SK-N-SH (cell line): ENCODE results near the gene C16orf78. TPM values are rescaled to one million over a fixed set of nuclear protein-coding genes. Genes with fewer than 3 reads are reported as not detected.

Experiments used
- CTCF ChIA-PET: fragments of 300-600, 350-600 bp; formaldehyde crosslinking; extraction: SDS; loops from one replicate; lab custom pipeline; 2021; lab: Yijun Ruan, JAX
- POLR2A ChIA-PET: fragments of 350-600 bp; sonication (Branson Sonifier 250); formaldehyde crosslinking; extraction: SDS; loops from one replicate; lab custom pipeline; 2020; ENCODE audit warnings: antibody characterized with exemption, inconsistent platforms; lab: Yijun Ruan, JAX
- DNase-seq: peaks from one replicate; pipeline ENCODE4 v3.0.0; 2012
- H2AFZ ChIP-seq: fragments of 200-600 bp; sonication (generic); 2 replicates; pipeline ENCODE4 v1.8.1; 2016; ENCODE audit warnings: antibody characterized with exemption, mild to moderate bottlenecking, low read depth
- H3F3A ChIP-seq: fragments of 200-600 bp; sonication (generic); replicated peaks from 2 replicates; pipeline ENCODE3; 2016; ENCODE audit warnings: antibody characterized with exemption, mild to moderate bottlenecking; ENCODE audit not compliant: insufficient read depth
- H3K27ac ChIP-seq, 2 experiments: fragments of 200-500 bp in 1 of 2; fragments of 200-600 bp in 1 of 2; sonication (Bioruptor generic) in 1 of 2; sonication (generic), shearing (Covaris generic) in 1 of 2; 2 replicates each; pipeline versions ENCODE4 v1.5.1 to v1.6.1; 2014 to 2016; ENCODE audit warnings: low read depth in 2 of 2, inconsistent platforms in 1 of 2, low read length in 1 of 2, mild to moderate bottlenecking in 1 of 2, mixed read lengths in 1 of 2
- H3K27me3 ChIP-seq: fragments of 200-600 bp; sonication (generic), shearing (Covaris generic); 2 replicates; pipeline ENCODE4 v1.6.1; 2016; ENCODE audit warnings: mixed run types; ENCODE audit not compliant: insufficient read depth
- H3K36me3 ChIP-seq, 2 experiments: fragments of 200-500 bp in 1 of 2; fragments of 200-600 bp in 1 of 2; sonication (Bioruptor generic) in 1 of 2; sonication (generic) in 1 of 2; replicated peaks in 1 of 2; 2 replicates each; pipeline versions ENCODE3 to v1.5.1; 2014 to 2016; ENCODE audit warnings: low read length in 1 of 2, mild to moderate bottlenecking in 1 of 2; ENCODE audit not compliant: insufficient read depth in 2 of 2, control insufficient read depth in 1 of 2
- H3K4me1 ChIP-seq, 2 experiments: fragments of 200-500 bp in 1 of 2; fragments of 200-600 bp in 1 of 2; sonication (Bioruptor generic) in 1 of 2; sonication (generic), shearing (Covaris generic) in 1 of 2; 2 replicates each; pipeline versions ENCODE4 v1.5.1 to v1.6.1; 2014 to 2016; ENCODE audit warnings: low read depth in 1 of 2, low read length in 1 of 2, mixed run types in 1 of 2; ENCODE audit not compliant: insufficient read depth in 2 of 2, control insufficient read depth in 1 of 2
- H3K4me2 ChIP-seq: fragments of 200-600 bp; sonication (generic), shearing (Covaris generic); 2 replicates; pipeline ENCODE4 v1.6.1; 2017; ENCODE audit warnings: mixed run types
- H3K4me3 ChIP-seq, 2 experiments: fragments of 200-500 bp in 1 of 2; fragments of 200-600 bp in 1 of 2; sonication (Bioruptor generic) in 1 of 2; sonication (generic), shearing (Covaris generic) in 1 of 2; 2 replicates each; pipeline versions ENCODE4 v1.5.1 to v1.8.1; 2014 to 2016; ENCODE audit warnings: low read depth in 2 of 2, inconsistent platforms in 1 of 2, low read length in 1 of 2, mild to moderate bottlenecking in 1 of 2, mixed read lengths in 1 of 2, moderate library complexity in 1 of 2
- H3K79me2 ChIP-seq: fragments of 200-600 bp; sonication (generic); 2 replicates; pipeline ENCODE4 v1.8.1; 2017; ENCODE audit warnings: mild to moderate bottlenecking; ENCODE audit not compliant: insufficient read depth
- H3K9ac ChIP-seq: fragments of 200-600 bp; sonication (generic); 2 replicates; pipeline ENCODE4 v1.6.1; 2017; ENCODE audit warnings: mixed run types
- H3K9me2 ChIP-seq: fragments of 200-600 bp; sonication (generic); 2 replicates; pipeline ENCODE4 v1.6.1; 2017; ENCODE audit warnings: mixed run types
- H3K9me3 ChIP-seq: fragments of 200-600 bp; sonication (generic); 2 replicates; pipeline ENCODE4 v1.6.1; 2017; ENCODE audit warnings: mixed run types, mild to moderate bottlenecking, moderate library complexity
- H4K20me1 ChIP-seq: fragments of 200-600 bp; sonication (generic); 2 replicates; pipeline ENCODE4 v1.6.1; 2017; ENCODE audit warnings: mild to moderate bottlenecking, mixed run types; ENCODE audit not compliant: insufficient read depth
- CTCF ChIP-seq: fragments of 200-600 bp; sonication (generic); IDR thresholded peaks from 2 replicates; pipeline ENCODE4 v1.6.1; 2017; ENCODE audit warnings: antibody characterized with exemption, mild to moderate bottlenecking, moderate library complexity
- FOSL2 ChIP-seq: IDR thresholded peaks from 2 replicates; pipeline ENCODE4 v1.4.0; 2012; ENCODE audit warnings: low read depth, mild to moderate bottlenecking, moderate library complexity, borderline replicate concordance
- JUND ChIP-seq: IDR thresholded peaks from 2 replicates; pipeline ENCODE4 v1.4.0; 2012
- MEF2A ChIP-seq: IDR thresholded peaks from 2 replicates; pipeline ENCODE4 v1.4.0; 2012; ENCODE audit warnings: low read depth, borderline replicate concordance
- RFX5 ChIP-seq: IDR thresholded peaks from 2 replicates; pipeline ENCODE4 v1.6.1; 2012; ENCODE audit warnings: mild to moderate bottlenecking, improper control_type of control experiment, low read length
- TEAD4 ChIP-seq: IDR thresholded peaks from 2 replicates; pipeline ENCODE4 v1.4.0; 2012; ENCODE audit warnings: mild to moderate bottlenecking, borderline replicate concordance; ENCODE audit not compliant: insufficient read depth
- ZBTB33 ChIP-seq: IDR thresholded peaks from 2 replicates; pipeline ENCODE4 v1.4.0; 2012; ENCODE audit warnings: low read depth, borderline replicate concordance
- WGBS: methylation state at CpG from one replicate; pipeline ENCODE4 v1.1.6; 2017; ENCODE audit warnings: low lambda C conversion rate; 5-methylcytosine and 5-hydroxymethylcytosine counted together
- polyA plus RNA-seq, 3 experiments: library from polyadenylated mRNA; depleted of rRNA; stranded (reverse); fragments of >200 nt; gene quantifications; 2 replicates each; pipeline ENCODE4 v1.2.3, GENCODE V29; 2012
- TF ChIP-seq, protein P1 (sequence below): IDR thresholded peaks from 2 replicates; pipeline ENCODE4; 2012

Gene C16orf78
- polyA plus RNA-seq, 1 of the 3 experiments (the other 2 are of a cell fraction): not detected

GRCh38 chr16:49347476-49347875 is 26.1 kb upstream of the C16orf78 start:
- CTCF ChIA-PET: interaction anchor here (0.8 to 7.2 kb wide), 3 partner anchors 156 to 666 kb away, joined by 3 to 71 read pairs (median 3); no protein-coding TSS in a partner anchor
- Histone ChIP-seq H3F3A (no peaks in the 10 kb centered on the region), H3K9me2 (no peaks in the 10 kb centered on the region), H4K20me1 (no peaks in the 10 kb centered on the region), H3K36me3 (no peaks in the 10 kb centered on the region), H3K4me3 (no peak overlapping the region), H3K27me3 (no peaks in the 10 kb centered on the region), H3K27ac (no peak overlapping the region), H3K4me2 (no peak overlapping the region), H2AFZ (no peak overlapping the region), H3K79me2 (no peaks in the 10 kb centered on the region), H3K9ac (no peak overlapping the region), H3K9me3 (no peaks in the 10 kb centered on the region), H3K4me1 (no peaks in the 10 kb centered on the region)
- TF ChIP-seq ZBTB33 (no peak), TEAD4 (no peak), JUND (no peak)
- TF ChIP-seq, protein P1, sequence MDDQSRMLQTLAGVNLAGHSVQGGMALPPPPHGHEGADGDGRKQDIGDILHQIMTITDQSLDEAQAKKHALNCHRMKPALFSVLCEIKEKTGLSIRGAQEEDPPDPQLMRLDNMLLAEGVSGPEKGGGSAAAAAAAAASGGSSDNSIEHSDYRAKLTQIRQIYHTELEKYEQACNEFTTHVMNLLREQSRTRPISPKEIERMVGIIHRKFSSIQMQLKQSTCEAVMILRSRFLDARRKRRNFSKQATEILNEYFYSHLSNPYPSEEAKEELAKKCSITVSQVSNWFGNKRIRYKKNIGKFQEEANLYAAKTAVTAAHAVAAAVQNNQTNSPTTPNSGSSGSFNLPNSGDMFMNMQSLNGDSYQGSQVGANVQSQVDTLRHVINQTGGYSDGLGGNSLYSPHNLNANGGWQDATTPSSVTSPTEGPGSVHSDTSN: no peak
- 0% methylated on average over 2 of the region's 2 CpGs for WGBS
- POLR2A ChIA-PET: no interaction called here
- DNase-seq: no peak

DNA sequence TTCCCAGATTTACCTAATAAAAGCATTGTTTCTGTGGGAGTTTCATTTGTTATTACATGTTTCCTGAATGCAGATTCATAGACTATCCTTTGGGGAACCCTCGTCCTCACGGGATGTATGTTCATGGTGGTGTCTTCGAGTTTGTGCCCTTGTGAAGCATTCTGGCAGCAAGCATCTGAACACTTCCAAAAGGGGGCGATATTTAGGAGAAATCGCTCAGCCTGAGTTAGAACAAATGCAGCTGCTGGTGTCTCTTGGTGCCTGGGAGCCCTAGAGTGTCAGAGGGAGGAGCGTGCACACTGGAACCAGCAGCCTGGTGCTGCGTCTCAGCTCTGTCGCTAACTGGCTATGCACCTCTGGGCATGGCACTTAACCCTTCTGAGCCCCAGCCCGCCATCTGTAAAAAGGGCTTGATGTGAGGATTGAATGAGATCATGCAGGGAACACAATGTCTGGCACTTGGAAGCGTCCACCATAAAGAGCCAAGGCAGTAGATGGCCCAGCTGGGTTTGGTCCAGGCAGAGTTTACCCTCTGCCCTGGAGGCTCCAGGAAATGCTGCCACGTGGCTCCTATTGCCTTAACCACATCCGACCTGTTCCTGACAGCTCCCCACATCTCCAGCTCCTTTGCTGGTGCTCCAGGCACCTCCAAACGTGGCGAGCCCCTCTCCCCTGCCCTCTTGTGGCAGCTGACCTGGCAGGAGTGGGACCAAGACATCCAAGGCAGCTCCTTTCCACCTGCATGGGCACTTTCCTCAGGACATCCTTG is 25.0 kb upstream of the C16orf78 start:
- no peaks in the 10 kb centered on the region for H3K4me1 ChIP-seq
- H3K9ac ChIP-seq: no peak overlapping the region
- no peak for DNase-seq
- H3K9me2 ChIP-seq: no peaks in the 10 kb centered on the region
- WGBS: 15% methylated on average over 14 of the region's 14 CpGs
- no peaks in the 10 kb centered on the region for H3F3A ChIP-seq
- ChIA-PET POLR2A (no interaction called here), CTCF (interaction anchor here (0.8 to 7.2 kb wide), 16 partner anchors 10 to 949 kb away, joined by 3 to 71 read pairs (median 6); no protein-coding TSS in a partner anchor)
- no peaks in the 10 kb centered on the region for H4K20me1 ChIP-seq
- H3K4me3 ChIP-seq: no peak overlapping the region
- no peak overlapping the region for H3K27ac ChIP-seq
- H3K4me2 ChIP-seq: no peak overlapping the region
- H3K79me2 ChIP-seq: no peaks in the 10 kb centered on the region
- H3K27me3 ChIP-seq: no peaks in the 10 kb centered on the region
- H2AFZ ChIP-seq: no peak overlapping the region
- H3K36me3 ChIP-seq: no peaks in the 10 kb centered on the region
- H3K9me3 ChIP-seq: no peaks in the 10 kb centered on the region
- TF ChIP-seq RFX5 (no peak), CTCF (0 out of 2 replicates have a peak, but pooled peaks have one; percentile 7), FOSL2 (no peak), MEF2A (no peak)
